PC-9 (cell line): ENCODE measurements around the gene ZCCHC2. TPM values are rescaled to one million over a fixed set of nuclear protein-coding genes. Genes with fewer than 3 reads are reported as not detected.

Source experiments
- BruUV-seq: library from RNA; stranded (reverse); fragments of 400-500 nt; replicated peaks from 2 replicates; lab custom pipeline; 2021; lab: Mats Ljungman, UMichigan
- CTCF ChIA-PET: fragments of 300-600 bp; sonication (Branson Sonifier 250); formaldehyde crosslinking; loops from one replicate; lab custom pipeline; 2022; ENCODE audit warnings: antibody characterized with exemption; lab: Charles Lee
- POLR2A ChIA-PET: fragments of 300-600 bp; sonication (Branson Sonifier 250); formaldehyde crosslinking; loops from one replicate; lab custom pipeline; 2022; ENCODE audit warnings: antibody characterized with exemption; ENCODE audit not compliant: unreplicated experiment; lab: Charles Lee
- DNase-seq, 2 experiments: peaks; one replicate each; pipeline versions ENCODE4 v3.0.0 to v3.0.0-alpha.2; 2015 to 2022; ENCODE audit warnings: mixed read lengths in 1 of 2
- H2AFZ ChIP-seq: fragments of 200-600 bp; sonication (generic); 2 replicates; pipeline ENCODE4 v1.8.1; 2017; ENCODE audit warnings: antibody characterized with exemption
- H3F3A ChIP-seq: fragments of 200-600 bp; sonication (generic); 2 replicates; pipeline ENCODE4 v1.8.1; 2017; ENCODE audit warnings: antibody characterized with exemption, mild to moderate bottlenecking, low read depth; ENCODE audit not compliant: insufficient read depth
- H3K27ac ChIP-seq: fragments of 200-600 bp; sonication (generic); 2 replicates; pipeline ENCODE4 v1.6.1; 2016; ENCODE audit warnings: mixed run types
- H3K27me3 ChIP-seq: fragments of 200-600 bp; sonication (generic); 2 replicates; pipeline ENCODE4 v1.6.1; 2016; ENCODE audit warnings: low read depth, mixed run types; ENCODE audit not compliant: insufficient read depth
- H3K36me3 ChIP-seq: fragments of 200-600 bp; sonication (generic); 2 replicates; pipeline ENCODE4 v1.6.1; 2016; ENCODE audit warnings: low read depth, mixed run types
- H3K4me1 ChIP-seq: fragments of 200-600 bp; sonication (generic); replicated peaks from 2 replicates; pipeline ENCODE4 v1.6.1; 2016; ENCODE audit warnings: mixed run types; ENCODE audit not compliant: insufficient read depth
- H3K4me2 ChIP-seq: fragments of 200-600 bp; sonication (generic); 2 replicates; pipeline ENCODE4 v1.6.1; 2017; ENCODE audit warnings: mixed run types
- H3K4me3 ChIP-seq: fragments of 200-600 bp; sonication (generic); 2 replicates; pipeline ENCODE4 v1.6.1; 2016; ENCODE audit warnings: mixed run types
- H3K79me2 ChIP-seq: fragments of 200-600 bp; sonication (generic); 2 replicates; pipeline ENCODE4 v1.6.1; 2017; ENCODE audit warnings: low read depth, mixed run types
- H3K9me2 ChIP-seq: fragments of 200-600 bp; sonication (generic); 2 replicates; pipeline ENCODE4 v1.8.1; 2017; ENCODE audit warnings: mild to moderate bottlenecking; ENCODE audit not compliant: insufficient read depth
- H3K9me3 ChIP-seq: fragments of 200-600 bp; sonication (generic); 2 replicates; pipeline ENCODE4 v1.8.1; 2016; ENCODE audit warnings: low read depth; ENCODE audit not compliant: insufficient read depth
- H4K20me1 ChIP-seq: fragments of 200-600 bp; sonication (generic); 2 replicates; pipeline ENCODE4 v1.8.1; 2017; ENCODE audit not compliant: insufficient read depth
- CTCF ChIP-seq: fragments of 200-600 bp; sonication (generic); conservative IDR thresholded peaks from 2 replicates; pipeline ENCODE4 v1.6.1; 2017; ENCODE audit warnings: mixed run types, antibody characterized with exemption, mild to moderate bottlenecking, moderate library complexity
- EZH2 ChIP-seq: fragments of 200-600 bp; sonication (generic); IDR thresholded peaks from 2 replicates; pipeline ENCODE4 v1.8.0; 2017; ENCODE audit warnings: antibody characterized with exemption, low read depth
- intact Hi-C: fragments of 100-400 bp; cut with micrococcal nuclease; formaldehyde crosslinking; loops from one replicate; pipeline ENCODE4 v1.10.0; 2022; ENCODE audit not compliant: unreplicated experiment
- total RNA-seq: library from RNA; stranded (reverse); gene quantifications from 2 replicates; pipeline ENCODE4 v1.2.3, GENCODE V29; 2021

Gene ZCCHC2
- total RNA-seq, 1 experiment from 2014 or later: 18.1 TPM

- intact Hi-C loops: no loop called here
- DNase-seq: no peak
- no peak overlapping the region for H3K4me3 ChIP-seq
- H3K4me2 ChIP-seq: no peak overlapping the region
- POLR2A ChIA-PET: no interaction called here
- no peaks in the 10 kb centered on the region for H3K9me3 ChIP-seq
- no peaks in the 10 kb centered on the region for H3K27me3 ChIP-seq
- no peaks in the 10 kb centered on the region for H4K20me1 ChIP-seq
- H3K36me3 ChIP-seq: no peaks in the 10 kb centered on the region
- CTCF ChIA-PET: no interaction called here
- H3K9me2 ChIP-seq: no peaks in the 10 kb centered on the region
- H3K4me1 ChIP-seq: peaks cover 7% of the 10 kb centered on the region
- no peak overlapping the region for H3K27ac ChIP-seq
- H3F3A ChIP-seq: peaks cover 10% of the 10 kb centered on the region; the same call in 1 of the 2 replicates
- H3K79me2 ChIP-seq: peaks cover 93% of the 10 kb centered on the region
- no TSS peak for BruUV-seq
- no peak for TF ChIP-seq CTCF
- no peak for TF ChIP-seq EZH2
- no peak overlapping the region for H2AFZ ChIP-seq
Observed at GRCh38 chr18:62531931-62532330, 9.1 kb downstream of the ZCCHC2 start.

GRCh38 chr18:62536005-62536404 is 13.2 kb downstream of the ZCCHC2 start:
- H3K4me3 ChIP-seq: no peak overlapping the region
- POLR2A ChIA-PET: no interaction called here
- no peak overlapping the region for H3K27ac ChIP-seq
- no peaks in the 10 kb centered on the region for H3K36me3 ChIP-seq
- no TSS peak for BruUV-seq
- H3K79me2 ChIP-seq: peaks cover 64% of the 10 kb centered on the region
- CTCF ChIA-PET: no interaction called here
- no peaks in the 10 kb centered on the region for H3K27me3 ChIP-seq
- H3K9me2 ChIP-seq: no peaks in the 10 kb centered on the region
- peaks cover 19% of the 10 kb centered on the region for H3K4me1 ChIP-seq
- no peaks in the 10 kb centered on the region for H4K20me1 ChIP-seq
- H3K4me2 ChIP-seq: no peak overlapping the region
- peaks cover 16% of the 10 kb centered on the region for H3F3A ChIP-seq
- H2AFZ ChIP-seq: no peak overlapping the region
- intact Hi-C loops: no loop called here
- no peaks in the 10 kb centered on the region for H3K9me3 ChIP-seq
- no peak for DNase-seq
- no peak for TF ChIP-seq CTCF
- no peak for TF ChIP-seq EZH2

- Histone ChIP-seq H3K9me3 (no peaks in the 10 kb centered on the region), H3K27me3 (no peaks in the 10 kb centered on the region), H3F3A (peaks cover 16% of the 10 kb centered on the region), H3K9me2 (no peaks in the 10 kb centered on the region), H3K79me2 (peaks cover 52% of the 10 kb centered on the region), H4K20me1 (no peaks in the 10 kb centered on the region), H3K4me1 (peaks cover 19% of the 10 kb centered on the region), H3K36me3 (no peaks in the 10 kb centered on the region), H2AFZ (no peak overlapping the region), H3K27ac (peak overlapping the region; percentile 66), H3K4me3 (no peak overlapping the region), H3K4me2 (peak overlapping the region; percentile 24)
- ChIA-PET POLR2A (no interaction called here), CTCF (no interaction called here)
- DNase-seq: peak in 1 of 2 experiments; percentile 54
- intact Hi-C loops: no loop called here
- TF ChIP-seq CTCF: no peak; the same call in 1 of the 2 replicates
- TF ChIP-seq EZH2: no peak
- no TSS peak for BruUV-seq
Observed at GRCh38 chr18:62537042-62537894, 14.4 kb downstream of the ZCCHC2 start.
